SK-N-SH (cell line): Measurements from ENCODE around the gene NSA2.

ENCODE experiments used
- CHD2 ChIP-seq: fragments of 150-350 bp; IDR thresholded peaks from 2 replicates; pipeline ENCODE4 v1.6.1; 2018; ENCODE audit warnings: low read length; ENCODE audit not compliant: partially characterized antibody
- EP300 ChIP-seq, 2 experiments: IDR thresholded peaks; 2 replicates each; pipeline versions ENCODE4 v1.4.0 to v1.6.1; 2012; ENCODE audit warnings: borderline replicate concordance in 1 of 2, low read depth in 1 of 2, low read length in 1 of 2
- FOXJ3 ChIP-seq: sonication (generic); formaldehyde crosslinking; IDR thresholded peaks from 2 replicates; pipeline ENCODE4 v1.5.1; 2020; ENCODE audit warnings: mild to moderate bottlenecking, missing genetic modification reagents
- RXRA ChIP-seq: IDR thresholded peaks from 2 replicates; pipeline ENCODE4 v1.4.0; 2012; ENCODE audit warnings: low read depth, mild to moderate bottlenecking, borderline replicate concordance
- SMC3 ChIP-seq: IDR thresholded peaks from 2 replicates; pipeline ENCODE4 v1.6.1; 2012; ENCODE audit warnings: low read depth, low read length, improper control_type of control experiment
- YY1 ChIP-seq: IDR thresholded peaks from 2 replicates; pipeline ENCODE4 v1.4.0; 2012; ENCODE audit warnings: low read depth, mild to moderate bottlenecking
- TF ChIP-seq, protein P1 (sequence below): IDR thresholded peaks from 2 replicates; pipeline ENCODE4 v1.6.1; 2012; ENCODE audit warnings: mild to moderate bottlenecking, low read depth, low read length, moderate library complexity
- TF ChIP-seq, protein P2 (sequence below): IDR thresholded peaks from 2 replicates; pipeline ENCODE4; 2012

DNA sequence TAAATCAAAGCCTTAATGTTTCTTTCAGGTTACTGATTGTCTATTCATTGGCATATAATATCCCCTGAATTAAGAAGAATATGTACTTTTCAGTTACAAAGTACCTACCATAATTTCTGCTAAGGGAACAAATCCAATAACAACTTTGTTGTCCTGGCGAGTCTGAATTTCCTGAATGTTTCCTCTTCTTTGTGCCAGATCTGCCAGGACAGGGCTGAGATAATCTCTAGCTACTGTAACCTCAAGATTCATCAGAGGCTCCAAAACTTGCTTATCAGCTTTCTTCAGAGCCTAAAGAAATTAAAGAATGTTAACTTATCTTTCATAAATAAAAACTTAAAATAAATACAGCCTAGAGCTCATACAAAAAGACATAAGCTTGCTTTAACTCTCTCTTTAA, 44.8 kb upstream of the NSA2 start:
- TF ChIP-seq YY1 (no peak), RXRA (no peak), FOXJ3 (CRISPR knock-in tag) (no peak), SMC3 (no peak), CHD2 (no peak), EP300 (IDR thresholded peaks at IDR 0.05; ENCODE audit: borderline replicate concordance in 1 of 2, low read depth in 1 of 2, low read length in 1 of 2) (no peak)
- TF ChIP-seq, protein P1, sequence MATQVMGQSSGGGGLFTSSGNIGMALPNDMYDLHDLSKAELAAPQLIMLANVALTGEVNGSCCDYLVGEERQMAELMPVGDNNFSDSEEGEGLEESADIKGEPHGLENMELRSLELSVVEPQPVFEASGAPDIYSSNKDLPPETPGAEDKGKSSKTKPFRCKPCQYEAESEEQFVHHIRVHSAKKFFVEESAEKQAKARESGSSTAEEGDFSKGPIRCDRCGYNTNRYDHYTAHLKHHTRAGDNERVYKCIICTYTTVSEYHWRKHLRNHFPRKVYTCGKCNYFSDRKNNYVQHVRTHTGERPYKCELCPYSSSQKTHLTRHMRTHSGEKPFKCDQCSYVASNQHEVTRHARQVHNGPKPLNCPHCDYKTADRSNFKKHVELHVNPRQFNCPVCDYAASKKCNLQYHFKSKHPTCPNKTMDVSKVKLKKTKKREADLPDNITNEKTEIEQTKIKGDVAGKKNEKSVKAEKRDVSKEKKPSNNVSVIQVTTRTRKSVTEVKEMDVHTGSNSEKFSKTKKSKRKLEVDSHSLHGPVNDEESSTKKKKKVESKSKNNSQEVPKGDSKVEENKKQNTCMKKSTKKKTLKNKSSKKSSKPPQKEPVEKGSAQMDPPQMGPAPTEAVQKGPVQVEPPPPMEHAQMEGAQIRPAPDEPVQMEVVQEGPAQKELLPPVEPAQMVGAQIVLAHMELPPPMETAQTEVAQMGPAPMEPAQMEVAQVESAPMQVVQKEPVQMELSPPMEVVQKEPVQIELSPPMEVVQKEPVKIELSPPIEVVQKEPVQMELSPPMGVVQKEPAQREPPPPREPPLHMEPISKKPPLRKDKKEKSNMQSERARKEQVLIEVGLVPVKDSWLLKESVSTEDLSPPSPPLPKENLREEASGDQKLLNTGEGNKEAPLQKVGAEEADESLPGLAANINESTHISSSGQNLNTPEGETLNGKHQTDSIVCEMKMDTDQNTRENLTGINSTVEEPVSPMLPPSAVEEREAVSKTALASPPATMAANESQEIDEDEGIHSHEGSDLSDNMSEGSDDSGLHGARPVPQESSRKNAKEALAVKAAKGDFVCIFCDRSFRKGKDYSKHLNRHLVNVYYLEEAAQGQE, result no peak
- TF ChIP-seq, protein P2, sequence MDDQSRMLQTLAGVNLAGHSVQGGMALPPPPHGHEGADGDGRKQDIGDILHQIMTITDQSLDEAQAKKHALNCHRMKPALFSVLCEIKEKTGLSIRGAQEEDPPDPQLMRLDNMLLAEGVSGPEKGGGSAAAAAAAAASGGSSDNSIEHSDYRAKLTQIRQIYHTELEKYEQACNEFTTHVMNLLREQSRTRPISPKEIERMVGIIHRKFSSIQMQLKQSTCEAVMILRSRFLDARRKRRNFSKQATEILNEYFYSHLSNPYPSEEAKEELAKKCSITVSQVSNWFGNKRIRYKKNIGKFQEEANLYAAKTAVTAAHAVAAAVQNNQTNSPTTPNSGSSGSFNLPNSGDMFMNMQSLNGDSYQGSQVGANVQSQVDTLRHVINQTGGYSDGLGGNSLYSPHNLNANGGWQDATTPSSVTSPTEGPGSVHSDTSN, result no peak
